ENCODE measurements around the gene KIF3B. TPM values are rescaled to one million over a fixed set of nuclear protein-coding genes. Genes with fewer than 3 reads are reported as not detected.

KIF3B gene
- total and polyA plus RNA-seq, 2 of the 13 experiments (the other 11 are each of a cell fraction or from before 2014, with no cell fraction given) = 23.6 to 28.8 TPM

DNA sequence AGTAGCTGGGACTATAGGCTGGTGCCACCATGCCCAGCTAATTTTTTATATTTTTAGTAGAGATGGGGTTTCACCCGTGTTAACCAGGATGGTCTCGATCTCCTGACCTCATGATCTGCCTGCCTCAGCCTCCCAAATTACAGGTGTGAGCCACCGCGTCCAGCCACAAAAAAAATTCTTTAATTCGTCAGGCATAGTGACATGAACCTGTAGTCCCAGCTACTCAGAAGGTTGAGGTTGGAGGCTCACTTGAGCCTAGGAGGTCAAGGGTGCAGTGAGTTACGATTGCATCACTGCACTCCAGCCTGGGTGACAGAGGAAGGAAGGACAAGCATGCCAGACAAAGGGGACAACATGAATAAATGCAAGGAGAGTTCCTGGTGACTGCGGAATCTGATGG lies 61.2 kb downstream of the KIF3B start (continued):
- 0 out of 2 replicates have a peak, but pooled peaks have one; percentile 74 for TF ChIP-seq ZNF550 (CRISPR knock-in tag; IDR thresholded peaks at IDR 0.05; ENCODE audit: borderline replicate concordance)
- TF ChIP-seq SALL1 (CRISPR knock-in tag; IDR thresholded peaks at IDR 0.05) = peak; percentile 82
- TF ChIP-seq TRIM24 (CRISPR knock-in tag; IDR thresholded peaks at IDR 0.05) = no peak
- TF ChIP-seq SRF (IDR thresholded peaks at IDR 0.05; ENCODE audit: low read depth, low read length) = no peak
- no peak for TF ChIP-seq SMAD1 (CRISPR knock-in tag; IDR thresholded peaks at IDR 0.05; ENCODE audit: borderline replicate concordance, low read depth)
- no peak for TF ChIP-seq RBM22 (optimal IDR thresholded peaks at IDR 0.05; ENCODE audit: low read length)
- TF ChIP-seq KDM5B (CRISPR knock-in tag; IDR thresholded peaks at IDR 0.05; ENCODE audit: borderline replicate concordance) = no peak
- TF ChIP-seq ZNF24 (IDR thresholded peaks at IDR 0.05) = no peak
- TF ChIP-seq CEBPB (IDR thresholded peaks at IDR 0.05; ENCODE audit: borderline replicate concordance, low read depth, low read length) = peak; percentile 97
- TF ChIP-seq ZNF232 (CRISPR knock-in tag; IDR thresholded peaks at IDR 0.05; ENCODE audit: borderline replicate concordance) = no peak
- TF ChIP-seq ZBTB3 (CRISPR knock-in tag; IDR thresholded peaks at IDR 0.05; ENCODE audit: borderline replicate concordance, low read depth) = no peak
- TF ChIP-seq HDAC6 (IDR thresholded peaks at IDR 0.05; ENCODE audit: low read depth, low read length) = no peak
- TF ChIP-seq GTF2F1 (IDR thresholded peaks at IDR 0.05; ENCODE audit: low read length) = no peak
- TF ChIP-seq ISL2 (CRISPR knock-in tag; IDR thresholded peaks at IDR 0.05) = no peak
- no peak for TF ChIP-seq FOXJ3 (CRISPR knock-in tag; IDR thresholded peaks at IDR 0.05; ENCODE audit: borderline replicate concordance)
- no peak for TF ChIP-seq MYNN (CRISPR knock-in tag; IDR thresholded peaks at IDR 0.05; ENCODE audit: low read depth)
- no peak for TF ChIP-seq NPAS2 (CRISPR knock-in tag; IDR thresholded peaks at IDR 0.05; ENCODE audit: borderline replicate concordance)
- TF ChIP-seq, protein P1, sequence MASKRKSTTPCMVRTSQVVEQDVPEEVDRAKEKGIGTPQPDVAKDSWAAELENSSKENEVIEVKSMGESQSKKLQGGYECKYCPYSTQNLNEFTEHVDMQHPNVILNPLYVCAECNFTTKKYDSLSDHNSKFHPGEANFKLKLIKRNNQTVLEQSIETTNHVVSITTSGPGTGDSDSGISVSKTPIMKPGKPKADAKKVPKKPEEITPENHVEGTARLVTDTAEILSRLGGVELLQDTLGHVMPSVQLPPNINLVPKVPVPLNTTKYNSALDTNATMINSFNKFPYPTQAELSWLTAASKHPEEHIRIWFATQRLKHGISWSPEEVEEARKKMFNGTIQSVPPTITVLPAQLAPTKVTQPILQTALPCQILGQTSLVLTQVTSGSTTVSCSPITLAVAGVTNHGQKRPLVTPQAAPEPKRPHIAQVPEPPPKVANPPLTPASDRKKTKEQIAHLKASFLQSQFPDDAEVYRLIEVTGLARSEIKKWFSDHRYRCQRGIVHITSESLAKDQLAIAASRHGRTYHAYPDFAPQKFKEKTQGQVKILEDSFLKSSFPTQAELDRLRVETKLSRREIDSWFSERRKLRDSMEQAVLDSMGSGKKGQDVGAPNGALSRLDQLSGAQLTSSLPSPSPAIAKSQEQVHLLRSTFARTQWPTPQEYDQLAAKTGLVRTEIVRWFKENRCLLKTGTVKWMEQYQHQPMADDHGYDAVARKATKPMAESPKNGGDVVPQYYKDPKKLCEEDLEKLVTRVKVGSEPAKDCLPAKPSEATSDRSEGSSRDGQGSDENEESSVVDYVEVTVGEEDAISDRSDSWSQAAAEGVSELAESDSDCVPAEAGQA (IDR thresholded peaks at IDR 0.05; ENCODE audit: low read depth) = no peak
- TF ChIP-seq, protein P1 (CRISPR knock-in tag; IDR thresholded peaks at IDR 0.05; ENCODE audit: borderline replicate concordance) = no peak
- 0 out of 2 replicates have a peak, but pooled peaks have one; percentile 13 for TF ChIP-seq ZNF619 (CRISPR knock-in tag; IDR thresholded peaks at IDR 0.05)
- TF ChIP-seq PCBP1 (IDR thresholded peaks at IDR 0.05; ENCODE audit: borderline replicate concordance, low read depth, low read length) = no peak
- TF ChIP-seq, protein P2, sequence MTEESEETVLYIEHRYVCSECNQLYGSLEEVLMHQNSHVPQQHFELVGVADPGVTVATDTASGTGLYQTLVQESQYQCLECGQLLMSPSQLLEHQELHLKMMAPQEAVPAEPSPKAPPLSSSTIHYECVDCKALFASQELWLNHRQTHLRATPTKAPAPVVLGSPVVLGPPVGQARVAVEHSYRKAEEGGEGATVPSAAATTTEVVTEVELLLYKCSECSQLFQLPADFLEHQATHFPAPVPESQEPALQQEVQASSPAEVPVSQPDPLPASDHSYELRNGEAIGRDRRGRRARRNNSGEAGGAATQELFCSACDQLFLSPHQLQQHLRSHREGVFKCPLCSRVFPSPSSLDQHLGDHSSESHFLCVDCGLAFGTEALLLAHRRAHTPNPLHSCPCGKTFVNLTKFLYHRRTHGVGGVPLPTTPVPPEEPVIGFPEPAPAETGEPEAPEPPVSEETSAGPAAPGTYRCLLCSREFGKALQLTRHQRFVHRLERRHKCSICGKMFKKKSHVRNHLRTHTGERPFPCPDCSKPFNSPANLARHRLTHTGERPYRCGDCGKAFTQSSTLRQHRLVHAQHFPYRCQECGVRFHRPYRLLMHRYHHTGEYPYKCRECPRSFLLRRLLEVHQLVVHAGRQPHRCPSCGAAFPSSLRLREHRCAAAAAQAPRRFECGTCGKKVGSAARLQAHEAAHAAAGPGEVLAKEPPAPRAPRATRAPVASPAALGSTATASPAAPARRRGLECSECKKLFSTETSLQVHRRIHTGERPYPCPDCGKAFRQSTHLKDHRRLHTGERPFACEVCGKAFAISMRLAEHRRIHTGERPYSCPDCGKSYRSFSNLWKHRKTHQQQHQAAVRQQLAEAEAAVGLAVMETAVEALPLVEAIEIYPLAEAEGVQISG (CRISPR knock-in tag; IDR thresholded peaks at IDR 0.05) = no peak; the same call in 1 of the 2 replicates
- TF ChIP-seq ZNF292 (CRISPR knock-in tag; IDR thresholded peaks at IDR 0.05; ENCODE audit: borderline replicate concordance, low read depth) = peak; percentile 85; the same call in 1 of the 2 replicates
- TF ChIP-seq NR3C1 (CRISPR knock-in tag; IDR thresholded peaks at IDR 0.05) = no peak
